Gastrocnemius medialis (tissue), 4 donors: ENCODE data around the gene STAM2. TPM values are rescaled to one million over a fixed set of nuclear protein-coding genes. Genes with fewer than 3 reads are reported as not detected.

Experiments
- ATAC-seq, 2 donors: fragments of 150-250 bp; one replicate each; pipeline ENCODE4 v1.9.1; 2016
- DNase-seq, 2 donors: peaks; one replicate each; pipeline ENCODE4 v3.0.0-alpha.2; 2019
- H3K27ac ChIP-seq, 4 donors: fragments of 200-600 bp; sonication (generic); 1 replicate in 1 of 4; 2 replicates in 3 of 4; pipeline ENCODE4 v1.5.1; 2016 to 2018; ENCODE audit warnings: mild to moderate bottlenecking in 2 of 4, moderate library complexity in 1 of 4
- H3K27me3 ChIP-seq, 3 donors: fragments of 200-600 bp; sonication (generic) in 2 of 3; 1 replicate in 1 of 3; 2 replicates in 2 of 3; pipeline versions ENCODE4 v1.5.1 to v1.6.0; 2016 to 2019; ENCODE audit warnings: mild to moderate bottlenecking in 1 of 3, moderate library complexity in 1 of 3
- H3K36me3 ChIP-seq, 2 donors: fragments of 200-600 bp; sonication (generic) in 1 of 2; one replicate each; pipeline ENCODE4 v1.5.1; 2017 to 2018
- H3K4me1 ChIP-seq, 2 donors: fragments of 200-600 bp; sonication (generic) in 1 of 2; one replicate each; pipeline ENCODE4 v1.5.1; 2016 to 2017; ENCODE audit warnings: mild to moderate bottlenecking in 2 of 2
- H3K4me3 ChIP-seq, 4 donors: fragments of 200-600 bp; sonication (generic) in 3 of 4; 1 replicate in 1 of 4; 2 replicates in 3 of 4; pipeline ENCODE4 v1.5.1; 2016 to 2019; ENCODE audit warnings: mild to moderate bottlenecking in 2 of 4
- H3K9me3 ChIP-seq, 3 donors: fragments of 200-600 bp; sonication (generic) in 2 of 3; 1 replicate in 1 of 3; 2 replicates in 2 of 3; pipeline ENCODE4 v1.5.1; 2016 to 2019
- CTCF ChIP-seq, 5 experiments: fragments of 450-650 bp in 3 of 5; fragments of 200-600 bp in 2 of 5; sonication (generic) in 2 of 5; IDR thresholded peaks in 4 of 5; conservative IDR thresholded peaks in 1 of 5; 1 replicate in 4 of 5; 2 replicates in 1 of 5; pipeline ENCODE4 v1.5.1; 2016 to 2019; ENCODE audit warnings: antibody characterized with exemption in 5 of 5, mild to moderate bottlenecking in 3 of 5, moderate library complexity in 3 of 5
- POLR2A ChIP-seq, 2 donors: fragments of 450-650 bp; IDR thresholded peaks; one replicate each; pipeline ENCODE4 v1.6.1; 2017; ENCODE audit warnings: antibody characterized with exemption in 2 of 2, mild to moderate bottlenecking in 2 of 2, moderate library complexity in 2 of 2
- in situ Hi-C, 4 donors: fragments of 200-750 bp; cut with MboI; loops; one replicate each; pipeline versions ENCODE4 v1.15.0 to v1.8.0; 2017; ENCODE audit warnings: low sequenced_read_pairs in 4 of 4
- intact Hi-C: fragments of 100-400 bp; cut with DNase I; formaldehyde crosslinking; loops from one replicate; pipeline ENCODE4 v1.15.1; 2023; ENCODE audit warnings: low total_unique reads
- total RNA-seq, 4 donors: library from RNA; depleted of rRNA; stranded (reverse); fragments of >200 nt; gene quantifications; one replicate each; pipeline versions ENCODE4 v1.1.0 to v1.2.3, GENCODE V29; 2016

STAM2 gene
- total RNA-seq, 4 donors from 2014 or later = 16.7 to 31.8 (median 20.3) TPM

- Histone ChIP-seq H3K4me3 (no peak overlapping the region), H3K27me3 (no peaks in the 10 kb centered on the region), H3K4me1 (no peaks in the 10 kb centered on the region), H3K27ac (no peak overlapping the region), H3K36me3 (no peaks in the 10 kb centered on the region), H3K9me3 (no peaks in the 10 kb centered on the region)
- TF ChIP-seq POLR2A (IDR thresholded peaks at IDR 0.05) (no peak), CTCF (IDR thresholded peaks at IDR 0.05 in 4 of 5, conservative IDR thresholded peaks at IDR 0.05 in 1 of 5) (no peak)
- intact Hi-C loops = no loop called here
- ATAC-seq = no peak
- in situ Hi-C loops = loop anchor here in 1 of 4 donors (25.0 kb wide), 1 partner anchor 118 kb away; no protein-coding TSS in a partner anchor
- no peak for DNase-seq
These were observed 20.4 kb downstream of the STAM2 start for GRCh38 chr2:152155209-152155608.

- H3K4me1 ChIP-seq = no peaks in the 10 kb centered on the region
- H3K9me3 ChIP-seq = no peaks in the 10 kb centered on the region
- H3K27ac ChIP-seq = no peak overlapping the region
- no peaks in the 10 kb centered on the region for H3K36me3 ChIP-seq
- intact Hi-C loops = no loop called here
- no peak overlapping the region for H3K4me3 ChIP-seq
- TF ChIP-seq CTCF (IDR thresholded peaks at IDR 0.05 in 4 of 5, conservative IDR thresholded peaks at IDR 0.05 in 1 of 5) = no peak
- TF ChIP-seq POLR2A (IDR thresholded peaks at IDR 0.05) = no peak
- H3K27me3 ChIP-seq = no peaks in the 10 kb centered on the region
- DNase-seq (no peak), ATAC-seq (no peak)
- in situ Hi-C loops = loop anchor here in 1 of 4 donors (25.0 kb wide), 1 partner anchor 117 kb away; no protein-coding TSS in a partner anchor
These were observed 21.1 kb downstream of the STAM2 start for GRCh38 chr2:152154462-152154861.

- Histone ChIP-seq H3K36me3 (peaks cover 0 to 2% of the 10 kb centered on the region in 2 donors), H3K4me3 (no peak overlapping the region), H3K9me3 (no peaks in the 10 kb centered on the region), H3K4me1 (no peaks in the 10 kb centered on the region), H3K27ac (no peak overlapping the region), H3K27me3 (no peaks in the 10 kb centered on the region)
- no peak for ATAC-seq
- intact Hi-C loops = no loop called here
- no peak for DNase-seq
- in situ Hi-C loops = no loop called here
- TF ChIP-seq CTCF (IDR thresholded peaks at IDR 0.05 in 4 of 5, conservative IDR thresholded peaks at IDR 0.05 in 1 of 5) = no peak
- no peak for TF ChIP-seq POLR2A (IDR thresholded peaks at IDR 0.05)
These were observed 40.9 kb downstream of the STAM2 start for GRCh38 chr2:152134488-152135280.

- Histone ChIP-seq H3K27ac (no peak overlapping the region), H3K4me1 (no peaks in the 10 kb centered on the region), H3K9me3 (no peaks in the 10 kb centered on the region), H3K4me3 (no peak overlapping the region), H3K36me3 (no peaks in the 10 kb centered on the region), H3K27me3 (no peaks in the 10 kb centered on the region)
- intact Hi-C loops (no loop called here), in situ Hi-C loops (no loop called here)
- no peak for DNase-seq
- no peak for TF ChIP-seq POLR2A (IDR thresholded peaks at IDR 0.05)
- TF ChIP-seq CTCF (IDR thresholded peaks at IDR 0.05 in 4 of 5, conservative IDR thresholded peaks at IDR 0.05 in 1 of 5) = no peak
- no peak for ATAC-seq
These were observed 43.3 kb downstream of the STAM2 start for GRCh38 chr2:152132306-152132705.
